GM12878 (cell line): Measurements from ENCODE around the gene PRAF2. TPM values are rescaled to one million over a fixed set of nuclear protein-coding genes. Genes with fewer than 3 reads are reported as not detected.
A peak's percentile ranks its signal among the peaks of the same experiment; 100 is the strongest.

ENCODE experiments used
- ATAC-seq: fragments of 200-7000 bp; cut with Tn5 transposase; 3 replicates; pipeline ENCODE4 v1.9.1; 2020; ENCODE audit warnings: mild to moderate bottlenecking, moderate library complexity
- BruUV-seq: library from RNA; stranded (reverse); fragments of 400-500 nt; replicated peaks from 2 replicates; lab custom pipeline; 2021; lab: Mats Ljungman, UMichigan
- CTCF ChIA-PET: fragments of 300-600 bp; sonication (Branson Sonifier 250); formaldehyde crosslinking; extraction: SDS; loops from one replicate; lab custom pipeline; 2021; ENCODE audit warnings: inconsistent platforms; lab: Yijun Ruan, JAX
- POLR2A ChIA-PET: fragments of 350-600 bp; formaldehyde crosslinking; extraction: SDS; loops from one replicate; lab custom pipeline; 2021; ENCODE audit warnings: inconsistent platforms; lab: Charles Lee
- RAD21 ChIA-PET: fragments of 300-600 bp; sonication (Branson Sonifier 250); formaldehyde crosslinking; loops from one replicate; lab custom pipeline; 2023; ENCODE audit warnings: antibody characterized with exemption; ENCODE audit not compliant: unreplicated experiment; lab: Charles Lee
- SMC1A ChIA-PET: fragments of 300-600 bp; sonication (Branson Sonifier 250); formaldehyde crosslinking; loops from one replicate; lab custom pipeline; 2023; ENCODE audit not compliant: unreplicated experiment, uncharacterized antibody; lab: Charles Lee
- DNase-seq: peaks from one replicate; pipeline ENCODE4 v3.0.0-alpha.2; 2011; ENCODE audit warnings: low read depth, low spot score
- FAIRE-seq: peaks from 3 replicates; lab custom pipeline; 2011; peaks lifted over from hg19 to GRCh38; lab: Jason Lieb, UNC
- H2AFZ ChIP-seq: 2 replicates; pipeline ENCODE4 v1.6.0; 2011; ENCODE audit warnings: low read depth, low read length, control low read depth; ENCODE audit not compliant: control insufficient read depth
- H3K27ac ChIP-seq: 2 replicates; pipeline ENCODE4 v1.5.1; 2011; ENCODE audit warnings: control low read depth; ENCODE audit not compliant: control insufficient read depth, insufficient read depth
- H3K27me3 ChIP-seq, 2 experiments: replicated peaks in 1 of 2; 2 replicates each; pipeline versions ENCODE4 v1.6.0 to v1.6.1; 2011; ENCODE audit warnings: low read length in 1 of 2; ENCODE audit not compliant: control insufficient read depth in 2 of 2, insufficient read depth in 2 of 2
- H3K36me3 ChIP-seq, 2 experiments: 2 replicates each; pipeline ENCODE4 v1.5.1; 2011; ENCODE audit warnings: low read length in 1 of 2; ENCODE audit not compliant: control insufficient read depth in 2 of 2, insufficient read depth in 2 of 2
- H3K4me1 ChIP-seq: 2 replicates; pipeline ENCODE4 v1.6.1; 2011; ENCODE audit warnings: mild to moderate bottlenecking, low read length, moderate library complexity, mixed read lengths; ENCODE audit not compliant: control insufficient read depth, insufficient read depth
- H3K4me2 ChIP-seq: 2 replicates; pipeline ENCODE4 v1.6.0; 2011; ENCODE audit warnings: control low read depth; ENCODE audit not compliant: control insufficient read depth, insufficient read depth
- H3K4me3 ChIP-seq: fragments of 200-600 bp; sonication (generic); 2 replicates; pipeline ENCODE4 v1.5.1; 2016
- H3K79me2 ChIP-seq: 2 replicates; pipeline ENCODE4 v1.6.0; 2011; ENCODE audit warnings: low read length; ENCODE audit not compliant: control insufficient read depth, insufficient read depth
- H3K9ac ChIP-seq: 2 replicates; pipeline ENCODE4 v1.8.0; 2011; ENCODE audit warnings: low read length, control low read depth, mixed read lengths; ENCODE audit not compliant: control insufficient read depth, insufficient read depth
- H3K9me3 ChIP-seq: replicated peaks from 3 replicates; pipeline ENCODE4 v1.5.1; 2011; ENCODE audit warnings: mild to moderate bottlenecking, low read length; ENCODE audit not compliant: control insufficient read depth, insufficient read depth
- H4K20me1 ChIP-seq: 2 replicates; pipeline ENCODE4 v1.6.0; 2011; ENCODE audit not compliant: control insufficient read depth, insufficient read depth
- CBFB ChIP-seq: IDR thresholded peaks from 2 replicates; pipeline ENCODE4 v1.6.1; 2016; ENCODE audit warnings: antibody characterized with exemption, low read depth
- CHD2 ChIP-seq: IDR thresholded peaks from 2 replicates; pipeline ENCODE4 v1.6.1; 2011; ENCODE audit warnings: low read depth, low read length, improper control_type of control experiment, borderline replicate concordance
- CREM ChIP-seq: IDR thresholded peaks from 2 replicates; pipeline ENCODE4 v1.6.1; 2014; ENCODE audit warnings: antibody characterized with exemption, low read depth
- GABPA ChIP-seq: IDR thresholded peaks from 2 replicates; pipeline ENCODE4 v1.6.1; 2014; ENCODE audit warnings: antibody characterized with exemption, low read depth, mild to moderate bottlenecking, inconsistent platforms
- NFYB ChIP-seq: IDR thresholded peaks from 2 replicates; pipeline ENCODE4 v1.6.1; 2011; ENCODE audit warnings: low read depth, mild to moderate bottlenecking, low read length, improper control_type of control experiment, moderate library complexity; ENCODE audit not compliant: insufficient read depth
- NR2C1 ChIP-seq: fragments of 450-650 bp; IDR thresholded peaks from 2 replicates; pipeline ENCODE4 v1.6.1; 2017; ENCODE audit warnings: antibody characterized with exemption, mild to moderate bottlenecking, moderate library complexity
- RB1 ChIP-seq: fragments of 450-650 bp; formaldehyde crosslinking; IDR thresholded peaks from 2 replicates; pipeline ENCODE4 v1.6.1; 2017; ENCODE audit warnings: mild to moderate bottlenecking, borderline replicate concordance
- RUNX3 ChIP-seq: IDR thresholded peaks from 2 replicates; pipeline ENCODE4 v1.6.1; 2012; ENCODE audit warnings: low read length, inconsistent platforms
- SREBF1 ChIP-seq: IDR thresholded peaks from 2 replicates; pipeline ENCODE4 v1.6.1; 2012; ENCODE audit warnings: mild to moderate bottlenecking, low read length
- STAT3 ChIP-seq: IDR thresholded peaks from 2 replicates; pipeline ENCODE4 v1.6.1; 2011; ENCODE audit warnings: low read depth, low read length, improper control_type of control experiment
- TBL1XR1 ChIP-seq: IDR thresholded peaks from 2 replicates; pipeline ENCODE4 v1.6.1; 2012; ENCODE audit warnings: low read depth, low read length, improper control_type of control experiment
- ZNF207 ChIP-seq: fragments of 450-650 bp; IDR thresholded peaks from 2 replicates; pipeline ENCODE4 v1.6.1; 2014; ENCODE audit warnings: antibody characterized with exemption, mild to moderate bottlenecking, borderline replicate concordance
- WGBS: methylation state at CpG from one replicate; pipeline ENCODE4 v1.1.6; 2016; ENCODE audit warnings: low lambda C conversion rate; ENCODE audit not compliant: insufficient replicate concordance, insufficient coverage; ENCODE audit errors: missing lambda C conversion rate; 5-methylcytosine and 5-hydroxymethylcytosine counted together
- in situ Hi-C: fragments of 300-500 bp; cut with MboI; formaldehyde crosslinking; loops from 9 replicates; pipeline ENCODE4 v1.14.3; 2018; ENCODE audit warnings: mixed read lengths
- intact Hi-C: fragments of 100-400 bp; cut with micrococcal nuclease; formaldehyde crosslinking; loops from one replicate; pipeline ENCODE4 v1.14.2; 2022; ENCODE audit not compliant: unreplicated experiment
- polyA plus RNA-seq, 11 experiments: library from polyadenylated mRNA; depleted of rRNA in 4 of 11; unstranded in 6 of 11; stranded (reverse) in 5 of 11; fragments of >200 nt; fragmentation: Nextera tagmentation in 4 of 11; fragmentation: Illumina TruSeq in 1 of 11; extraction: Ambion mirVana in 4 of 11; extraction: Trizol in 1 of 11; gene quantifications; 1 replicate in 1 of 11; 2 replicates in 10 of 11; pipeline versions ENCODE4 v1.2.1 to v1.2.3, GENCODE V29; 2011 to 2016; ENCODE audit warnings: inconsistent platforms in 2 of 11, missing spikeins in 2 of 11, low read depth in 1 of 11
- total RNA-seq, 4 experiments: library from RNA; depleted of rRNA in 3 of 4; stranded (reverse); fragments of >200 nt in 3 of 4; fragmentation: Illumina TruSeq in 1 of 4; extraction: Trizol in 1 of 4; gene quantifications; 2 replicates each; pipeline versions ENCODE4 v1.2.1 to v1.2.3, GENCODE V29; 2013 to 2021
- TF ChIP-seq, protein P1 (sequence below): fragments of 450-650 bp; IDR thresholded peaks from 2 replicates; pipeline ENCODE4 v1.6.1; 2017; ENCODE audit warnings: borderline replicate concordance
- TF ChIP-seq, protein P2 (sequence below): fragments of 450-650 bp; conservative IDR thresholded peaks from 2 replicates; pipeline ENCODE4 v1.6.1; 2017; ENCODE audit warnings: mild to moderate bottlenecking, moderate library complexity
- TF ChIP-seq, protein P3 (sequence below): IDR thresholded peaks from 2 replicates; pipeline ENCODE4 v1.6.1; 2011; ENCODE audit warnings: low read depth, mild to moderate bottlenecking, low read length, moderate library complexity, borderline replicate concordance; ENCODE audit errors: extremely low read depth

The PRAF2 gene
- total and polyA plus RNA-seq, 10 of the 15 experiments (the other 5 are each of a cell fraction or from before 2014, with no cell fraction given), result 0.80 to 16.7 (median 7.0) TPM

DNA sequence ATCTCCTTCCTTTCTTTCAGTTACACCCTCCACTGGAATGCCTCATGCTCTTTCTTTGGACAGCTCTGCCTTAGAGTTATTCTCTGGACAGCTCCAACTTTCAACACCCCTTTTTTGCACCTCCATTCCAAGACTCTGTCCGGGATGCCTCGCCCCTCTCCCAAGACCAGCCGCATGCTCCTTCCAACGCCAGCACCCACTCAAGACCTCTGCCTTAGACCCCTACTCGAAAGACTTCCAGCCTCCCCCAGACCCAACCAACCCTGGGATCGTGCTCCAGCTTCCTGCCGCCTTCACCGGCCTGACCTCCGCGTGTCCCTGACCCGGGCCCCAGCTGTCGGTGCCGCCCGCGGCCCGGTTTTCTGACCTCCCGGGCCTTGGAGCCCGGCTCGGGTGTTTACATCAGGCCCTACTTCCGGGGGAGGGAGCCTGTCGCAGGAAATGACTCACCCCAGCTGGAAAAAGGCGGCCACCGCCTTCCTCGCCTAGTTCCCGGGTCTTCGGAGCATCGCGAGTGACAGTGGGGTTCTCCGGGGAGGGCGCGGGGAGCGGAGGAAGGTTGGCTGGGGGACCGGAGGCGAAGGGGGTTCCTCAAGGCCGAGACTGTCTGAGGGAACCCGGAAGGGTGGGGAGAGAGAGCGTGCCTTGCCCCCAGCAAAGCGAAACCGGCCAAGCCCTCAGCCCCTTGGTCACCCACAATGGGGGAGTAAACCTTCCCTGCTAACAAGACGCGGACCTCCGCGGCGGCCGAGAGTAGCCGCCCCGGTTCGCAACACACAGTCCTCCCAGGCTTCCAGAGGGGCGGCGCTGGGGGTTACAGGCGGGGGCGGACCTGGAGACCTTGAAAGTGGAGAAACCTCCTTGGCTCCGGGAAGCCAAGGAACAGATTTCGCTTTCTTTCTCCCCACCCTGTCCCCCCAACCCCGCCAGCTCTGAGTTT lies 6.0 kb upstream of the PRAF2 start, which contains the start of gene WDR45:
WDR45 (minus strand) TSS at position 399 of the 940 bp plus-strand sequence. CDS start 1,792 bp downstream, outside the sequence.
- ChIA-PET SMC1A (interaction anchor here (0.6 to 1.9 kb wide), 3 partner anchors 75 to 164 kb away, joined by 3 to 6 read pairs (median 4); no protein-coding TSS in a partner anchor), CTCF (interaction anchor here (0.7 to 0.9 kb wide), 3 partner anchors 76 to 278 kb away, joined by 3 to 4 read pairs (median 3); partner anchors contain the start of gene HDAC6), POLR2A (interaction anchor here (0.6 to 1.6 kb wide), 5 partner anchors 16 to 190 kb away, joined by 3 to 10 read pairs (median 5); partner anchors contain the start of gene PPP1R3F), RAD21 (interaction anchor here (0.8 to 1.5 kb wide), 3 partner anchors 19 to 75 kb away, joined by 3 read pairs; no protein-coding TSS in a partner anchor)
- Histone ChIP-seq H3K4me2 (peak within 1 kb of the TSS; percentile 77), H3K36me3 (no peaks in the 10 kb centered on the region; a peak in 1 of 4 replicates), H4K20me1 (no peaks in the 10 kb centered on the region), H3K79me2 (no peaks in the 10 kb centered on the region; the same call in 1 of the 2 replicates), H2AFZ (peak within 1 kb of the TSS; percentile 4; the same call in 1 of the 2 replicates), H3K4me3 (peak within 1 kb of the TSS; percentile 67), H3K27ac (peak within 1 kb of the TSS; percentile 57), H3K9ac (peak within 1 kb of the TSS; percentile 80), H3K4me1 (no peaks in the 10 kb centered on the region), H3K27me3 (no peaks in the 10 kb centered on the region), H3K9me3 (no peaks in the 10 kb centered on the region; the same call in 2 of the 3 replicates)
- in situ Hi-C loops, result no loop called here
- intact Hi-C loops, result no loop called here
- FAIRE-seq (no peak), DNase-seq (peak; percentile 8), ATAC-seq (peak; percentile 92)
- no TSS peak for BruUV-seq
- WGBS, result 25% methylated on average over 48 of the region's 55 CpGs
- no peak for TF ChIP-seq SREBF1
- TF ChIP-seq ZNF207, result no peak
- TF ChIP-seq, protein P1, sequence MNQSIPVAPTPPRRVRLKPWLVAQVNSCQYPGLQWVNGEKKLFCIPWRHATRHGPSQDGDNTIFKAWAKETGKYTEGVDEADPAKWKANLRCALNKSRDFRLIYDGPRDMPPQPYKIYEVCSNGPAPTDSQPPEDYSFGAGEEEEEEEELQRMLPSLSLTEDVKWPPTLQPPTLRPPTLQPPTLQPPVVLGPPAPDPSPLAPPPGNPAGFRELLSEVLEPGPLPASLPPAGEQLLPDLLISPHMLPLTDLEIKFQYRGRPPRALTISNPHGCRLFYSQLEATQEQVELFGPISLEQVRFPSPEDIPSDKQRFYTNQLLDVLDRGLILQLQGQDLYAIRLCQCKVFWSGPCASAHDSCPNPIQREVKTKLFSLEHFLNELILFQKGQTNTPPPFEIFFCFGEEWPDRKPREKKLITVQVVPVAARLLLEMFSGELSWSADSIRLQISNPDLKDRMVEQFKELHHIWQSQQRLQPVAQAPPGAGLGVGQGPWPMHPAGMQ, result no peak
- TF ChIP-seq RUNX3, result peak; percentile 22
- peak; percentile 87 for TF ChIP-seq GABPA
- TF ChIP-seq, protein P2, sequence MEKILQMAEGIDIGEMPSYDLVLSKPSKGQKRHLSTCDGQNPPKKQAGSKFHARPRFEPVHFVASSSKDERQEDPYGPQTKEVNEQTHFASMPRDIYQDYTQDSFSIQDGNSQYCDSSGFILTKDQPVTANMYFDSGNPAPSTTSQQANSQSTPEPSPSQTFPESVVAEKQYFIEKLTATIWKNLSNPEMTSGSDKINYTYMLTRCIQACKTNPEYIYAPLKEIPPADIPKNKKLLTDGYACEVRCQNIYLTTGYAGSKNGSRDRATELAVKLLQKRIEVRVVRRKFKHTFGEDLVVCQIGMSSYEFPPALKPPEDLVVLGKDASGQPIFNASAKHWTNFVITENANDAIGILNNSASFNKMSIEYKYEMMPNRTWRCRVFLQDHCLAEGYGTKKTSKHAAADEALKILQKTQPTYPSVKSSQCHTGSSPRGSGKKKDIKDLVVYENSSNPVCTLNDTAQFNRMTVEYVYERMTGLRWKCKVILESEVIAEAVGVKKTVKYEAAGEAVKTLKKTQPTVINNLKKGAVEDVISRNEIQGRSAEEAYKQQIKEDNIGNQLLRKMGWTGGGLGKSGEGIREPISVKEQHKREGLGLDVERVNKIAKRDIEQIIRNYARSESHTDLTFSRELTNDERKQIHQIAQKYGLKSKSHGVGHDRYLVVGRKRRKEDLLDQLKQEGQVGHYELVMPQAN, result peak; percentile 62
- peak; percentile 46; the same call in 1 of the 2 replicates for TF ChIP-seq CHD2
- no peak for TF ChIP-seq STAT3
- TF ChIP-seq, protein P3, sequence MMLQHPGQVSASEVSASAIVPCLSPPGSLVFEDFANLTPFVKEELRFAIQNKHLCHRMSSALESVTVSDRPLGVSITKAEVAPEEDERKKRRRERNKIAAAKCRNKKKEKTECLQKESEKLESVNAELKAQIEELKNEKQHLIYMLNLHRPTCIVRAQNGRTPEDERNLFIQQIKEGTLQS, result no peak
- TF ChIP-seq TBL1XR1, result no peak
- no peak for TF ChIP-seq NFYB
- TF ChIP-seq CREM, result peak; percentile 44; the same call in 1 of the 2 replicates
- TF ChIP-seq RB1, result 0 out of 2 replicates have a peak, but pooled peaks have one; percentile 28
- TF ChIP-seq CBFB, result no peak
- TF ChIP-seq NR2C1, result no peak
